ENCODE measurements around the gene GLIS1. TPM values are rescaled to one million over a fixed set of nuclear protein-coding genes. Genes with fewer than 3 reads are reported as not detected.

GLIS1 gene
- total and polyA plus RNA-seq, 7 donors, result 0.03 to 0.40 (median 0.15) TPM

GRCh38 chr1:53681977-53682685 lies 56.8 kb downstream of the GLIS1 start:
- 23 to 27% (median 23%) methylated on average over 15 of the region's 15 CpGs for WGBS, 3 donors
- H3K27ac ChIP-seq, result no peak overlapping the region
- peak; percentile 35 to 62 for DNase-seq
- peaks cover 0 to 39% (median 9%) of the 10 kb centered on the region in 3 donors for H3K27me3 ChIP-seq (ENCODE audit: insufficient read depth in 3 of 3, low read length in 2 of 3)
- TF ChIP-seq, protein P1, sequence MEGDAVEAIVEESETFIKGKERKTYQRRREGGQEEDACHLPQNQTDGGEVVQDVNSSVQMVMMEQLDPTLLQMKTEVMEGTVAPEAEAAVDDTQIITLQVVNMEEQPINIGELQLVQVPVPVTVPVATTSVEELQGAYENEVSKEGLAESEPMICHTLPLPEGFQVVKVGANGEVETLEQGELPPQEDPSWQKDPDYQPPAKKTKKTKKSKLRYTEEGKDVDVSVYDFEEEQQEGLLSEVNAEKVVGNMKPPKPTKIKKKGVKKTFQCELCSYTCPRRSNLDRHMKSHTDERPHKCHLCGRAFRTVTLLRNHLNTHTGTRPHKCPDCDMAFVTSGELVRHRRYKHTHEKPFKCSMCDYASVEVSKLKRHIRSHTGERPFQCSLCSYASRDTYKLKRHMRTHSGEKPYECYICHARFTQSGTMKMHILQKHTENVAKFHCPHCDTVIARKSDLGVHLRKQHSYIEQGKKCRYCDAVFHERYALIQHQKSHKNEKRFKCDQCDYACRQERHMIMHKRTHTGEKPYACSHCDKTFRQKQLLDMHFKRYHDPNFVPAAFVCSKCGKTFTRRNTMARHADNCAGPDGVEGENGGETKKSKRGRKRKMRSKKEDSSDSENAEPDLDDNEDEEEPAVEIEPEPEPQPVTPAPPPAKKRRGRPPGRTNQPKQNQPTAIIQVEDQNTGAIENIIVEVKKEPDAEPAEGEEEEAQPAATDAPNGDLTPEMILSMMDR (IDR thresholded peaks at IDR 0.05), result peak; percentile 48
- no peak overlapping the region for H3K4me3 ChIP-seq
- no peaks in the 10 kb centered on the region for H3K4me1 ChIP-seq
- intact Hi-C loops (cut with DNase I), result loop anchor here (1.0 to 5.0 kb wide), 3 partner anchors 45 to 197 kb away; no protein-coding TSS in a partner anchor
- H3K36me3 ChIP-seq (ENCODE audit: insufficient read depth in 1 of 2, low read depth in 1 of 2), result no peaks in the 10 kb centered on the region
- H3K9me3 ChIP-seq, result no peaks in the 10 kb centered on the region
- ATAC-seq, result peak; percentile 41 to 64 (median 50)

DNA sequence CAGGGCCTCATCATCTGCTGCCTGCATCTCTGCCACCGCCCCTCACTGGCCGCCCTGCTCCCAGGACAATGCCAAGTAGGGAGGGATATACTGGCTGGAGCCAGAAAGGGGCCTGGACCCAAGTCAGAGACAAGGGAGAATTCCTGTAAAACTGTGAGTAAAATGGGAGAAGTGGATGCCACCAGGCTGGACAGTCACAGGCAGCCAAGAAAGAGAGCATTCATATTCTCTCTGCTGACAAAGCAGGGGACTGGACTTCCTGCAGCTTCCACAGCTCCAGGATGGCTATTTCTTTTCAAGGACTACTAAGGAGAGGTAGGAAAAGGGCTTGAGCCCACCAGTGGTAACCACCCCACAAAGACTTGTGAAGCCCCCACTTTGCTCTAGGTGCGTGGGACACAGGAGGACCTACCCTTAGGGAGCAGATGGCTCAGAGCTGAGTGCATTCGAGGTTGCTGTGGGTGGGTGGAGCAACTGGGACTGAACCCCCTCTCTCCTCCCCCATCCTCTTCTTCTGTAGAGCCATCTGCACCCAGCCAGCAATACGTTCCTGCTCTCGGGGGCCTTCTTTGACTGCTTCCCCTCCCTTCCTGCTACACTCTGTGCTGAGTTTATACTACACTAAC lies 57.5 kb downstream of the GLIS1 start:
- Histone ChIP-seq H3K9me3 (no peaks in the 10 kb centered on the region), H3K27ac (no peak overlapping the region), H3K36me3 (ENCODE audit: insufficient read depth in 1 of 2, low read depth in 1 of 2) (no peaks in the 10 kb centered on the region), H3K27me3 (ENCODE audit: insufficient read depth in 3 of 3, low read length in 2 of 3) (peaks cover 0 to 33% (median 4%) of the 10 kb centered on the region in 3 donors), H3K4me3 (no peak overlapping the region), H3K4me1 (no peaks in the 10 kb centered on the region)
- intact Hi-C loops (cut with DNase I), result loop anchor here (5.0 kb wide), 2 partner anchors 44 to 194 kb away; no protein-coding TSS in a partner anchor
- TF ChIP-seq, protein P1 (IDR thresholded peaks at IDR 0.05), result no peak
- 53 to 58% (median 55%) methylated on average over 6 of the region's 6 CpGs for WGBS, 3 donors
- ATAC-seq, result no peak
- DNase-seq, result no peak

DNA sequence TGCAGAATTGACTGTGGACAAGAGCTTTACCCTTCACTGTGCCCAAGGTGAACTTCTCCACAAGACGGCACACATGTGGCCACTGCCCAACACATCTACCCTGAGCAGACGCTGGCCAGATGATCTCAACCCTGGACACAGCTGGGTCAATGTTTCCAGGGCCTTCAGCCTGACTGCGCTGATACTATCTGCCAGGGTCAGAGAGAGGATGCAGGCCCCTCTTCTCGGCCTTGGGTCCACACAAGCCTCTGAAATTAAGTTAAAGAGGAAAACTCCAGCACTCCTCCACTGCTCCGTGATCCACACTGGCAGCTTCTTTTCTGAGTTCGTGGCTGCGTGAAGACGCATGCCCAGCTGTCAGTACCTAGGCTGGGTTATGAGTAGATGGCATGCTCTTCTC lies 58.1 kb downstream of the GLIS1 start:
- H3K4me1 ChIP-seq, result no peaks in the 10 kb centered on the region
- H3K27ac ChIP-seq, result no peak overlapping the region
- DNase-seq (no peak), ATAC-seq (no peak)
- no peak overlapping the region for H3K4me3 ChIP-seq
- TF ChIP-seq, protein P1 (IDR thresholded peaks at IDR 0.05), result no peak
- H3K9me3 ChIP-seq, result no peaks in the 10 kb centered on the region
- WGBS, 3 donors, result 69 to 79% (median 74%) methylated on average over 8 of the region's 8 CpGs
- H3K27me3 ChIP-seq (ENCODE audit: insufficient read depth in 3 of 3, low read length in 2 of 3), result peaks cover 0 to 28% (median 4%) of the 10 kb centered on the region in 3 donors
- intact Hi-C loops (cut with DNase I), result loop anchor here (5.0 kb wide), 2 partner anchors 44 to 194 kb away; no protein-coding TSS in a partner anchor
- H3K36me3 ChIP-seq (ENCODE audit: insufficient read depth in 1 of 2, low read depth in 1 of 2), result no peaks in the 10 kb centered on the region

DNA sequence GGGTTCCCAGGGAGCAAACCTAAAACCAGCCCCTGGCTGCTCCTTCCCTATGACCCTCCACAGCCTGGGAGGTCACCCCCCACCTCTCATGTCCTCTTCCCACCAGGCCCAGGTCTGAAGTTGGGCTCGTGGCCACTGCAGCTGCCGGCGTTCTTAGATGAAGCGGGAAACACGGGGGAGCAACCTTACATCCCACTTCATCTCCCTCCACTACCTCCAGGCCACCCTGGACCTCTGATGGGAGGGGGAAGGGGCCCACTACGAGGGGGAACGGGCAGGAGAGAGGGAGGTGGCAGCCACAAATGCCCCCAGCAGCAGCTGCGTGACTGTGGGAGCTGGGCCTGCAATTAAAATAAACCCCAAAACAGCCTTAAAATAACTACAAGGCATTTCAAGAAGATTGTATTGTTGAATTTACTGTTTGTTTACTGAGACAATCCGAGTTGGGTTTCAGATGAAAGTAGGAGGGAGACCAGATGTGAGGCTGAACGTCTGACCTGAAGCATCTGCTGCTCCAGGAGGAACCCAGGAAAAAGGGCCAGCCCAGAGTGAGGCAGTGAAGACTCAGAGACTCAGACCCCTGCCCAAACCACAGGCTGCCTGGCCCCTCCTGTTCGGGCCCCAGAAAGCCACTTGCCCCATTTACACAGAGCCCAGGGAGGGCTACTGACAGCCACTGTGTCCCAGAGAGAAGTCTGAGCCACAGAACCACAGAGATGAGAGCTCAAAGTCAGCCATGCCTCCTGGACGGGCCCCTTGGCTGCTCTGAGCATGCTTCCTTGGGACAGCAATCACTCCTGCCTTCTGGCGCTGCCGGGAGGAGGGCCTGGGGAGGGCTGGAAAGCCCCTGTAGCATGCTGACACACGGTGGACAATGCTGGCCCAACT lies 59.8 kb downstream of the GLIS1 start:
- Histone ChIP-seq H3K27me3 (ENCODE audit: insufficient read depth in 3 of 3, low read length in 2 of 3) (peaks cover 0 to 14% (median 0%) of the 10 kb centered on the region in 3 donors), H3K4me3 (no peak overlapping the region), H3K4me1 (no peaks in the 10 kb centered on the region), H3K9me3 (no peaks in the 10 kb centered on the region), H3K27ac (no peak overlapping the region), H3K36me3 (ENCODE audit: insufficient read depth in 1 of 2, low read depth in 1 of 2) (no peaks in the 10 kb centered on the region)
- ATAC-seq, result no peak
- 69 to 71% (median 71%) methylated on average over 15 of the region's 15 CpGs for WGBS, 3 donors
- TF ChIP-seq, protein P1 (IDR thresholded peaks at IDR 0.05), result no peak
- intact Hi-C loops (cut with DNase I), result no loop called here
- DNase-seq, result no peak
